Hepatocyte (in vitro differentiated cells): Measurements from ENCODE around the gene ZDHHC14.

Experiments used
- EZH2 ChIP-seq: fragments of 200-600 bp; sonication (generic); IDR thresholded peaks from 2 replicates; pipeline ENCODE4 v1.6.1; 2016; ENCODE audit warnings: antibody characterized with exemption, mild to moderate bottlenecking, borderline replicate concordance
- TF ChIP-seq, protein P1 (sequence below): fragments of 200-600 bp; sonication (generic); IDR thresholded peaks from 2 replicates; pipeline ENCODE4 v1.5.1; 2016; ENCODE audit warnings: antibody characterized with exemption, mild to moderate bottlenecking; ENCODE audit not compliant: poor library complexity

DNA sequence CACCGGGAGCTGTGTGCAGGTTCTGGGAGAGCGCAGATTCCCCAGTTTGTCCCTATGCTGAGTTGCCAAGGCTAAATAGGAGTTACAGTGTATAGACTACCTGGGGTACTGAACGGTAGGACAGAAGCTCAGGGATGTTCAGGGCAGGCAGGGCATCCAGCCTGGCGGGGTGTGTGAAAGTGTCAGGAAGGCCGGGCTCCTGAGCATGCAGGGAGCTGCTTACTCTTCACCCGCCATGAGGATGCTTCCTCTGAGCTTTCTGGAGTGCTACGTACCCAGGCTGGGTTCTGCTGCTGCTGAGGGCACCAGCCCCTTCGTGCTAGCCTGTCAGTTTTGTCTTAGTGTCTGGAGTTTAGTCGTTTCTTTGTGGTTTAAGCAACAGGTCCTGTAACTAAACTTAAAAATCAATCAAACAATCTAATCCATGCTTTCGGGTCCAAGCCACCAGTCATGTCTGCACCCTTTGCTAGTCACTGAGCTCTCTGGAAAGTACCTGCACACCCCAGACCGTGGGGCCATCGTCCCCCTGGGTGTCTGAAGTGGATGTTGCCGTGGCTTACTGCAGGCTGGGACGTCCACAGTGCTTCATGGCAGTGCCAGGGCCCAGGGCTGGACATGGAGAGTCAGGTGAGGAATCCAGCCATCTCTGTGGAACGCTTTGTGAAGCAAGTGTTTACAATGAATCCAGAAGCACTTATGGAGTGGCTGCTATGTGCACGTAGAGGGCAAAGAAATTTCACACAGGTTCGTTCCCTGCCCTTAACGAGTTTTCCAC lies 221.7 kb downstream of the ZDHHC14 start:
- TF ChIP-seq, protein P1, sequence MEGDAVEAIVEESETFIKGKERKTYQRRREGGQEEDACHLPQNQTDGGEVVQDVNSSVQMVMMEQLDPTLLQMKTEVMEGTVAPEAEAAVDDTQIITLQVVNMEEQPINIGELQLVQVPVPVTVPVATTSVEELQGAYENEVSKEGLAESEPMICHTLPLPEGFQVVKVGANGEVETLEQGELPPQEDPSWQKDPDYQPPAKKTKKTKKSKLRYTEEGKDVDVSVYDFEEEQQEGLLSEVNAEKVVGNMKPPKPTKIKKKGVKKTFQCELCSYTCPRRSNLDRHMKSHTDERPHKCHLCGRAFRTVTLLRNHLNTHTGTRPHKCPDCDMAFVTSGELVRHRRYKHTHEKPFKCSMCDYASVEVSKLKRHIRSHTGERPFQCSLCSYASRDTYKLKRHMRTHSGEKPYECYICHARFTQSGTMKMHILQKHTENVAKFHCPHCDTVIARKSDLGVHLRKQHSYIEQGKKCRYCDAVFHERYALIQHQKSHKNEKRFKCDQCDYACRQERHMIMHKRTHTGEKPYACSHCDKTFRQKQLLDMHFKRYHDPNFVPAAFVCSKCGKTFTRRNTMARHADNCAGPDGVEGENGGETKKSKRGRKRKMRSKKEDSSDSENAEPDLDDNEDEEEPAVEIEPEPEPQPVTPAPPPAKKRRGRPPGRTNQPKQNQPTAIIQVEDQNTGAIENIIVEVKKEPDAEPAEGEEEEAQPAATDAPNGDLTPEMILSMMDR = no peak
- no peak for TF ChIP-seq EZH2
